RKO (cell line): ENCODE measurements around the gene GNAQ.
"Not testable (repeated sequence)": the region's sequence is repeated elsewhere in the genome, so short reads cannot be mapped to it uniquely, and the experiment has no call there.

Source experiments
- DNase-seq: peaks from one replicate; pipeline ENCODE4 v3.0.0-alpha.2; 2016; ENCODE audit warnings: low spot score

Gene GNAQ

GRCh38 chr9:77771171-77771570, 260.4 kb downstream of the GNAQ start:
- DNase-seq: no peak

- DNase-seq: no peak
These were observed 261.3 kb downstream of the GNAQ start for GRCh38 chr9:77770340-77770739.

- DNase-seq: no peak
These were observed 262.4 kb downstream of the GNAQ start for GRCh38 chr9:77769246-77769645.

DNA sequence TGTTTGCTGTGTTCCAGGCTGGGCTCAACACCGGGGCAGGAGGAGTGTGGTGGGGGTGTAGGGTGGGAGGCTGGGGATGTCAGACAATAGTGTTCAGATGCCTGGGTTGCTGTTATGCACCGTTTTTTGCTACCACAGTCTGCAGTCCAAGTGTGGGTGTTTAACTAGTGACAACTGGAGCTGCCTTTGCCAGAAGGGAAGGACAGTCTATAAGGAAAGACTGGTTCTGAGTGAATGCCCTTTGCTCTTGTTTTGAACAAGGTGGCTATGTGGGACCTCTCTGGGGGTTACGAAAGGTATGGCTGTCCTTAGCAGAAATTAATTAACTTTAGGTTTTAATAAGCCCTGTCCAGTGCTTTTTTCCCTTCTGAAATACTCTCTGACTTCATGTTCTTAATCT, 265.0 kb downstream of the GNAQ start:
- DNase-seq: no peak

GRCh38 chr9:77765781-77766259, 265.8 kb downstream of the GNAQ start:
- DNase-seq: no peak

DNA sequence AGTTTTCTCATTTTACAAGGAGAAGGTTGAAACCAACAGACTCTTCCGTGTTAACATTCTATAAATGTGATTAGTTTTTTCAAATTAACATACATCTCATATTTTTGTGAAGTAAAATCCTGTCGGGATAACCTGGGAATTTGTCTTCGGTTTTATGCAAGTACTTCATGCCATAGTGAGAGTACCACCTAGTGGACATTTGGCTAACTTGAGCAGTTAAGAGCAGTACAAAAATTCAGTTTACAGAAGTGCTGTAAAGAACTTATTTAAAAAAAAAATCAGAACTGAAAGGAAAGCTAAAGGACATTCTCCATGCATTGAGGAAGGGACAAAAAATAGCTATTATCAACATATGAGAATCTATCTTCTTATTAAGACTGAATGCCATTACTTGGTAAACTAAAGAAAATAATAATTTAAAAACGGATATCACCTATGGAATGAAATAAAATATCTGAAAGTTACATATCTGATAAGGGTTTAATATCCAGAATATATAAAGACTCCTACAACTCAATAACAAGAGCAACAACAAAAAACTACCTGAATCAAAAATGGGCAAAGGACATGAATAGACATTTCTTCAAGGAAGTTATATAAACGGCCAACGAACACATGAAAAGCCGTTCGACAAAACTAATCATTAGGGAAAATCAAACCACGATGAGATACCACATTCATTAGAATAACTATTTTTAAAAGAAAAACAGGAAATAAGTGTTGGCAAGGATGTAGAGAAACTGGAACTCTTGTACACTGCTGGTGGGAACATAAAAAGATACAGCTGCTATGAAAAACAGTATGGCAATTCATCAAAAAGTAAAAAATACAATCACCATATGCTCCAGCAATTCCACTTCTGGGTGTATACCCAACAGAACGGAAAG, 266.5 kb downstream of the GNAQ start:
- DNase-seq: peak; percentile 60

DNA sequence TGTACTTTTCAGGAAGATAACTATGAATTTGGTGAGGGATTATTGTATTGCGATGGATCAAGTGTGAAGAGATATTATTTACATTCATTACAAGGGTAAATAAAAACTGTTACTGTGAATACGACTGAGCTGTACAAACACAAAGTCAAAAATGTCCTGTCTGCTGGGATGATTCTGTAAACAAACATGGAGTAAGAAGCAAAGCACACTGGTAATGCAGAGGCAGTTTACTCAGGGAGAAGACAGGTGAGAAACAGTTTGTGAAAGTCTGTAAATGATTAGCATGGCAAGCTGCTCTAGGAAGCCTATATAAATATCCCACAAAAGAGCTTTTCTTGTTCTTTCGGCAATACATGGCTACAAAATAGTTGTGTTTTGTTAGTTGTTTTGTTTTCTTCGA, 268.0 kb downstream of the GNAQ start:
- no peak for DNase-seq

DNA sequence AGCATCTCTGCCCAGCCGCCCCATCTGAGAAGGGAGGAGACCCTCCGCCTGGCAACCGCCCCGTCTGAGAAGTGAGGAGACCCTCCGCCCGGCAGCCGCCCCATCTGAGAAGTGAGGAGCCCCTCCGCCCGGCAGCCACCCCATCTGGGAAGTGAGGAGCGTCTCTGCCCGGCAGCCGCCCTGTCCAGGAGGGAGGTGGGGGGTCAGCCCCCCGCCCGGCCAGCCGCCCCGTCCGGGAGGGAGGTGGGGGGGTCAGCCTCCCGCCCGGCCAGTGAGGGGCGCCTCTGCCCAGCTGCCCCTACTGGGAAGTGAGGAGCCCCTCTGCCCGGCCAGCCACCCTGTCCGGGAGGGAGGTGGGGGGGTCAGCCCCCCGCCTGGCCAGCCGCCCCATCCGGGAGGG, 270.7 kb downstream of the GNAQ start:
- DNase-seq: not testable (repeated sequence)

DNA sequence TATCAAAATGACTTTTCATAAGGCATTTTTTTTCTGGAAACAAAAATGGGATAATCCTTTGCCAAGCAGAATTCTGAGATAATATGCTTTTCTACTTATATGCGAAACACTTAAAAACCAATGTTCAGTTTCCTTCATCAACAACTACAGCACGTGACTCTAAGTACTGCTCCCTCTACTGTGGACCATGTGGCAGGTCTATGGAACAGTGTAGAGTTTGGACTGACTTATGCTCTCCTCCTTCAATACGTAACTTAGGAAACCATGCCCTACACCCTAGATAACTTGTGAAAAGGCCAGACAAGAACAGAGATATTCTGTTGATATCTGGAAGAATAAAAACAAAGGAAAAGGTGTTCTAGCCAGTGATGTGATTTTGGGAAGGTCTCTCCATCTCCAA, 272.2 kb downstream of the GNAQ start:
- no peak for DNase-seq

- peak; percentile 7 for DNase-seq
These were observed 275.2 kb downstream of the GNAQ start for GRCh38 chr9:77756449-77756848.

GRCh38 chr9:77753180-77753579, 278.4 kb downstream of the GNAQ start:
- DNase-seq: no peak

DNA sequence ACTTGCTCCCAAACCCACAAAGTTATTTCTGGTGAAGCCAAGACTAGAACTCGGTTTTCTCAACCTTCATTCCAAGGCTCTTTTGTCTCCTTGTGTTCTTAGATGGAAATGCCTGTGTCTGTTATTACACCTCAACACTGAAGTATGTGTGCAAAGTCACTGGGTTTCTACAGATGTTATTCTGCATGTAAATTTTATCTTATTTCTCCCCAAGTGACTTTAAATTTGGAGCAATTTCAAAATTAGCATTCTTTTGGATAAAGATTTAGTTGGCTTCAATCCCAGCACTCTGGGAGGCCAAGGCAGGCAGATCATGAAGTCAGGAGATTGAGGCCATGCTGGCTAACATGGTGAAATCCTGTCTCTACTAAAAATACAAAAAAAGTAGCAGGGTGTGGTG, 279.1 kb downstream of the GNAQ start:
- no peak for DNase-seq

GRCh38 chr9:77751341-77752091, 280.1 kb downstream of the GNAQ start:
- DNase-seq: peak; percentile 64

GRCh38 chr9:77750981-77751340, 280.6 kb downstream of the GNAQ start:
- no peak for DNase-seq

- DNase-seq: peak; percentile 6
These were observed 281.3 kb downstream of the GNAQ start for GRCh38 chr9:77750284-77750683.

DNA sequence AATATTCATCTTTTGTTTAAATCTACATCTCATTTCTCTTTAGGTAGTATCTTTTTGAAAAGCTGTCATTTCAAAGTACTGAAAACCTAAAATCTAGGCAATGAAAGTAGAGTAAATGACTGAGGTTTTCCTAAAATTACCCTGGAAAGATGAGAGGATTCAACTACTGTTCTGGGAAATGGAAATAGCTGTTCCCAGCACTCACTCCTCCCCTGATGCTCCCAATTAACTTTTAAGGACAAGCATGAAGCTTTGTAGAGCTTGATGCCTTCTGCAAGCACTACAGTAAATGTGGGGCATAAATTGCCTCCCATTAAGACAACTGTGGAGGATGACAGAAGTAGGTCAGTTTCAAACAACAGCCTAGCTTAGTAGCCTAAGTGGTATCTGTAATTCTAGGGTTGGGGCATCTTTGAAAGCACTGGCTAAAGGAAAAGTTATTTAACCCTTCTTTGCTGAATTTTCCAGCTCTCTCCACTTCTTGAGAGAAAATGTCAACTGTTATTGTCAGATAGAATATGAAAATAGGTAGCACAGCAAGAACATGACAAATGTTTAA, 283.3 kb downstream of the GNAQ start:
- no peak for DNase-seq

DNA sequence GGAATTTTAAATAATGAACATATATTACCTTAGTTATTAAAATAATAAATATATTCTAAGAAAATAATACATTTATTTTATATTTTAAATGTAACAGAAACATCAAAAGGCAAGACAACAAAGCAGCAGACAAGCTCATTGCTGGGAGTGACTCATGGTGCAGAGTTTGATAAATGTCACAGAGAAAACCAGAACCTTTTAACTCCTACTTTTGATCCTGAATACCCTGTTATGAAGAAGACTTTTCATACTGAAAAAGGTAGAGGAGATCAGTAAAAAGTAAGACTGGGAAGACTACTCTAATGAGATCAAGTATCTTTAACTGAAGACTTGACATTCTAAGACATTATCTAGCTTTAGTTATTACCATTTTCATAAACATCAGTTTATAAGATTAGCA, 284.4 kb downstream of the GNAQ start:
- DNase-seq: no peak

DNA sequence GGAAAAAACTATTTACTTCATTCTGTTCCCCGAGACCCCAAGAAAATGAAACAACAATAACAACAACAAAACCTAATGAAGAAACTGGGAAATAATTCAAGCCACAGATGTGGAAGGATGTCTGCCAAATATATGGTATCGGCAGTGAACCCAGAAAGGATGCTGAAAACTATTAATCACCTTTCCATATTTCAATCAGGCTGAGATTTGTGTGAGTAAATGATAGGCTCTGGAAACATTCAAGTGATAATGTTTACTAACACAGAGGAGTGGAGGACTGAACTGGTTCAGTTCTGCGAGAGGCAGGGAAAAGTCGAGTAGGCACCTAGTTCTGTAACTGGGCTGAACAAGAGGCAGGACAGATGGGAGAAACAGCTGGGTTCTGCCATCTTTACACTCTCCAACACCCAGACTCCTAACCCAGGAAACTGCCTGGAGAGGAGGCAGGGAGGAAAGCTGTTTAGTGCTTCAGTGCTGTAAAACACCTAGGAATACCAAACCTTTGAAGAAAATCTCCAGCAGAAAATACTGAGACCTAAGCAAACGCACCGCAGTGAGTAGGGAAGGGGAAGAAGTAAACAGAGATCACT, 286.7 kb downstream of the GNAQ start:
- DNase-seq: no peak

DNA sequence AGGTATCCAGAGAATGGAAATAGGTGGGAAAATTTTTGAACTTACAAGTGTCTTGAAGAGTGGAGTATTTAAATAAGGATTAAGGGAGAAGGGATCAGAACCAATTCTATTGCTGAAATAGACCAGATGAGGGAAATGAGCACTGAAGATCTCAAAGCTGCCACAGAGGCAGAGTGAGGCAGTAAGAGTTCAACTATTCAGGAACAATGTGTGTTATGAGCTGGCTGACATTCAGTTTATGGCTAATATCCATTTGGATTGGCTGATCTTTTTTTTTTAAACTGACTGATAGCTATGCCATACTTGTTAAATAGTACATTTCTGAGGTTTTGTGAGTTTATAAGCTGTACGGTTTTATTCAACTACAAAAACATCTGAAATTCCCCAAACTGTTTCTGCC, 288.2 kb downstream of the GNAQ start:
- DNase-seq: no peak

- DNase-seq: no peak
These were observed 292.7 kb downstream of the GNAQ start for GRCh38 chr9:77738932-77739331.

GRCh38 chr9:77735494-77735893, 296.1 kb downstream of the GNAQ start:
- no peak for DNase-seq

DNA sequence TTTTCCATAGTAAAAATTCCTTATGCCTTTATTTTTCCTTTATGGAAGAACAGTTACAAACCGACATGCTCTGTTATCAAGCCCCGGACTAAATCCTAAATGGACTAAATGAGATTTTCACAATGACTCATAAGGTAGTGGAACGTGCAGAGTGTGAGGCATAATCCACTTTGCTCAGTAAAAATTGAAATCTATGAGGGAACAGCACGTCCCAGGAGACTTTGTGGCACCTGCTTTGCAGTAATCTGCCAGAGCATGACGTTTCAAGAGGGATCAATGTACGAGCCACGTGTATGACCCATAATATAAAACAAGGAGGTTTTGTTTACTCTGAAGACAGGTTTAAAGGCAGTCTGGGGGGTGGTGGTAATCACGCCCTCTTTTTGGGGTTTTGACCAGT, 299.7 kb downstream of the GNAQ start:
- DNase-seq: no peak
